ENCODE data around the gene TRH. TPM values are rescaled to one million over a fixed set of nuclear protein-coding genes. Genes with fewer than 3 reads are reported as not detected.

Gene TRH
- total RNA-seq, 1 donor from 2014 or later: not detected

DNA sequence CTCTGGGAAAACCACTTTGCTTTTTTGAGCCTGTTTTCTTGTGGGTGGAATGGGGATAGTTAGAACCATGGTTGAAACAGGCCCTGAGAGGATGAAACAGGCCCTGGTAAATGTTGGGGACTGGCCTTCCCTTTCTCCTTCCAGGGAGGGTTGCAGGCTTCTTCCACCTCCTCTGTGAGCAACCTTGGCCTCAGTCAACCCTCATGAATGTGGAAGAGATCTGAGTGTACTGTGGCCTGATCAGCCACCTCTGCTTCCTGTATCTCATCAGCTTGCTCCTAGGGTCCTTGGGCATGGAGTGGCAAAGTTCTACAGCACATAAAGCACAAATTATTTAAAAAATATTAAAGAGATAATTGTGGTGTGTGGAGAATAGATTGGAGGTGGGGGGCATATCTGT lies 17.6 kb upstream of the TRH start:
- no peak for DNase-seq
- intact Hi-C loops (cut with DNase I): no loop called here
- no peak for ATAC-seq (ENCODE audit: poor library complexity)

GRCh38 chr3:129958755-129959154 lies 15.8 kb upstream of the TRH start:
- intact Hi-C loops (cut with DNase I): no loop called here
- DNase-seq (no peak), ATAC-seq (ENCODE audit: poor library complexity) (no peak)

GRCh38 chr3:129961141-129961541 lies 13.4 kb upstream of the TRH start:
- ATAC-seq (ENCODE audit: poor library complexity) (no peak), DNase-seq (no peak)
- intact Hi-C loops (cut with DNase I): no loop called here

DNA sequence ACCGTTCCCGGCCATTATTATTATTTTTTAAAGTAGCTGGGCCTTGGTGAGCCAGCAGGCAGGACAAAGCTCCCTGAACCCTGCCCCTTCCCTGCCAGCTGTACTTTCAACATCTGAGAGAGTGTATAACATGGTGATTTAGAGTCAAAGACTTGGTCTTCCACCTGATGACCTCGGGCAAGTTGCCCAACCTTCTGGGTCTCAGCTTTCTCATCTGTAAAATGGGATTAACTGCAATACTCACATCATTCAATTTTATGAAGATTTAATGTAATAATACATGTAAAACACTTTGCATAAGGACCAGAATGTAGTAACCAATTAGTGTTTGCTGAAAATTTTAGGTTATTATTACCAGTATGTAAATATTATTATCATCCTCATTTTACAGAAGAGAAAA lies 11.9 kb upstream of the TRH start:
- intact Hi-C loops (cut with DNase I): no loop called here
- no peak for ATAC-seq (ENCODE audit: poor library complexity)

GRCh38 chr3:129965937-129966336 lies 8.6 kb upstream of the TRH start:
- intact Hi-C loops (cut with DNase I): no loop called here
- no peak for ATAC-seq (ENCODE audit: poor library complexity)
- no peak for DNase-seq

More for the DNA sequence above, 11.9 kb upstream of the TRH start:
- no peak for DNase-seq

- intact Hi-C loops (cut with DNase I): no loop called here
- ATAC-seq (ENCODE audit: poor library complexity) (no peak), DNase-seq (no peak)
Observed at GRCh38 chr3:129966876-129967275, 7.6 kb upstream of the TRH start.

DNA sequence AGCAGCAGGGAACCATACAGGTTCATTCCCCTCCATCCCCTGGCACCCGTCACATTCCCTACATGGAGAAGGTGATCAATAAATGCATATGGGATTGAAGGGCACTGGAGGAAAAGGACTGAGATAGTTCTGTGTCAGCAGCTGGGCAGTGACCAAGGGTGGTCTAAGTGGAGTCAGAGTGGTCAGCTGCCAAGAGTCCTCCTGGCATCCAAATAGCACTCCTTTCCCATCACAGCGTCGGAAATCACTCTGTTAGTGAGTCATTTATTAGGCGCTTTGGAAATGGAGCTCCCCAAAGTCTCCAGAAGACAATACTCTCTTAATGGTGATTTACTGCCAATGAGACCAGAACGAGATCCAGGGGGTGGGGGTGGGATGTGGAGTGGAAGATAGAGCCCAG lies 6.8 kb upstream of the TRH start:
- no peak for ATAC-seq (ENCODE audit: poor library complexity)

GRCh38 chr3:129971351-129972052 lies 3.0 kb upstream of the TRH start:
- DNase-seq (no peak), ATAC-seq (ENCODE audit: poor library complexity) (no peak)
- intact Hi-C loops (cut with DNase I): no loop called here

More for the DNA sequence above, 6.8 kb upstream of the TRH start:
- intact Hi-C loops (cut with DNase I): no loop called here
- no peak for DNase-seq

DNA sequence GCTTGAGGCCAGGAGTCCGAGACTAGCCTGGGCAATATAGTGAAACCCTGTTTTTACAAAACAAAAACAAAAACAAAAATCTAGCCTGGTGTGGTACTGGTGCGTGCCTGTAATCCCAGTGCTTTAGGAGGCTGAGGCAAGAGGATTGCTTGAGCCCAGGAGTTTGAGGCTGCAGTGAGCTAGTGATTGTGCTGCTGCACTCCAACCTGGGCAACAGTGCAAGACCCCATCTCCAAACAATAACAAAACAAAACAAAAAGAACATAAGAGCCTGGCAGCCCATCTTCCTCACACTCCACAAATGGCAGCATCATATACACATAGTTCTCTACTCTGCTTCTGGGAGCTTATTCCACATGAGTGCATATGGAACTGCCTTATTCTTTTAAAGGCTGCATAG lies 2.2 kb upstream of the TRH start:
- DNase-seq (no peak), ATAC-seq (ENCODE audit: poor library complexity) (no peak)
- intact Hi-C loops (cut with DNase I): no loop called here

DNA sequence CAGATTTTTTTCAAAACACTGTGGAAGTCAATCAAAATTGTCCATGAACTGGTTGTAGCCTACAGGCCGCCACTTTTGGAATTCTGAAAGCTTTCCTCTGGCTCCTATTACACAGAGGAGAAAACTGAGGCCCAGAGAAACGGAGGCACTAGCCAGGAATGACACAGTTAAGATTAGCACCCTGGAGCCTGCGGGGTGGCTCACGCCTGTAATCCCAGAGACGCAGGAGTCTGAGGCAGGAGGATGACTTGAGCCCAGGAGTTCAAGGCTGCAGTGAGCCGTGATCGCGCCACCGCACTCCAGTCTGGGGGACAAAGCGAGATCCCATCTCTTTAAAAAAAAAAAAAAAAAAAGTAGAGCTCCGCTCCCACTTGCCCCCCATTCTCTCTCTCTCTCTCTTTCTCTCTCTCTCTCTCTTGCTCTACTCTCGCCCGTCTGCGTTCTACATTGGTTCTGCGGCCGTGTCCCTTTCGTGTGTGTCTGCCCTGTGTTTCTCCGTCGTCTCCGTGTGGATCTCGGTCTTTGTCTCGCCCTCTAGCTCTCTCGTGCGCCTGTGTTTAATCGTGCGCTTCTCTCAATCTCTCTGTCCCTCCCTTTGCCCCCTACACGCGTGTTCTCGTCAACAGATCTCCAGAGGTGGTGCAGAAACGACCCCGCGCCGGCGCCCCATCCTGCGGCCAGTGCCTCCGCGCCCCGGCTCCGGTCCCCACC lies 512 bp upstream of the TRH start:
- ATAC-seq (ENCODE audit: poor library complexity) (no peak), DNase-seq (no peak)
- intact Hi-C loops (cut with DNase I): no loop called here

DNA sequence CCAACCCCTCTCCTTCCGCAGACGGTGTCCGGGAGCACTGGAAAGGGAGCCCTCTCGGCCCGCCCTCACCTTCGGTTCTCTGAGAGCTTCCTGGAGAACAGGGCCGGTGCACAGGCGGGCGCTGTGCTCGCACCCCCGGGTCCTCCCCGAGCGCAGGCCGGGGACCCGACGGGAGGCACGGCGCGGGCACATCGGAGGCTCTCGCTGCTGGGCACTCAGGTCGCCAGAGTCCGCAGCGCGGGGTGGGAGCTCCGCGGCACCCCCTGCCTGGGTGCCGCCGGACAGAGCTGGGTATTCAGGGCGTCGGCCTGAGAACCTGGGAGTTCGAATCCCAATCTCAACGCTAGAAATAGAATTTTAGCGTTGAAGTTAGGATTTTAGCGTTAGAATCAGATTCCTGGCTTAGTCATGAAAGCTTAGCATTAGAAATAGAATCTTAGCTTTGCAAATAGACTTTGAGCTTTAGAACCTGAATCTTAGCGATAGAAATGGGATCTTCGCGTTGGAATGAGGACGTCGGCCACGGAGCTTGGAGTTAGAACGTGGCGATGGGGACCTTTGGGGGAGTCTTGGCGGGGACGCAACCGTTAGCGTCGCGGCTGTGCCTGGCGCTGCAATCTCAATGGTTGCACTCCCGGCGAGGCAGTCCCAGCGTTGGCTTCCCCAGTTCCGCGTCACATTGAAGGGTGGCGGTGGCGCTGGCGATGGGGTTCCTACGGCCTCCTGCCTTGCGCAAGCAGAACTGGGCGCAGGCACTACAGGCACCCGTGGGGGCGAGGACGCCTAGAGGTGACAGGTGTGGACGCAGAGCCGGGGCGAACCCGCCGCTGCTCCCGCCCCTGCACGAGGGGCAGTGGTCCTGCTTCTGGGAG lies 549 bp downstream of the TRH start:
- ATAC-seq (ENCODE audit: poor library complexity) (peak; percentile 61), DNase-seq (peak; percentile 61)
- intact Hi-C loops (cut with DNase I): no loop called here

- DNase-seq (no peak), ATAC-seq (ENCODE audit: poor library complexity) (peak; percentile 23)
- intact Hi-C loops (cut with DNase I): no loop called here
Observed at GRCh38 chr3:129975705-129976048, 1.2 kb downstream of the TRH start.

GRCh38 chr3:129976286-129976685 lies 1.8 kb downstream of the TRH start:
- intact Hi-C loops (cut with DNase I): no loop called here
- DNase-seq: no peak
- ATAC-seq (ENCODE audit: poor library complexity): no peak

GRCh38 chr3:129978123-129978522 lies 3.6 kb downstream of the TRH start:
- DNase-seq (no peak), ATAC-seq (ENCODE audit: poor library complexity) (peak; percentile 50)

GRCh38 chr3:129979905-129980304 lies 5.4 kb downstream of the TRH start:
- intact Hi-C loops (cut with DNase I): no loop called here
- DNase-seq (no peak), ATAC-seq (ENCODE audit: poor library complexity) (no peak)

More at GRCh38 chr3:129978123-129978522, 3.6 kb downstream of the TRH start:
- intact Hi-C loops (cut with DNase I): no loop called here

- no peak for ATAC-seq (ENCODE audit: poor library complexity)
- no peak for DNase-seq
- intact Hi-C loops (cut with DNase I): no loop called here
Observed at GRCh38 chr3:129983561-129983960, 9.0 kb downstream of the TRH start.

- ATAC-seq (ENCODE audit: poor library complexity): no peak
- intact Hi-C loops (cut with DNase I): no loop called here
- no peak for DNase-seq
Observed at GRCh38 chr3:129984125-129984524, 9.6 kb downstream of the TRH start.

DNA sequence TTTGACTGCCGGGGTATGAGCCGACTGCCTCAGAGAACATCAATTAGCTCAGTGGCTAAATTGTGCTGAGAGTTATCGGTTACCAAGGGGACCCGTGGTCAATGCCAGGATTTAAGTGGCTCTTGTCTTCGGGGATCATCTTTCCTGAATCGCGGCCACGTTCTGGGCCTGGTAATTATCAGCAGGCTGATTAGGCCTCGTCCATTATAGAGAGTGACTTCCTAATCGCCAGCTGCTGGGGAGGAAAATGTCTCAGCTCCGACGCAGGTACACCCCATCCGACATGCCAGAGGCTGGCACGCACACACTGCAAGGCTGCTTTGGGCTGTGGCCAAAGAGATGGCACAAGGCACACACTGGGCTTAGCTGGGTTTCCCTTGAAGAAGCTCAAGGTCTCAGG lies 10.6 kb downstream of the TRH start:
- DNase-seq (peak; percentile 55), ATAC-seq (ENCODE audit: poor library complexity) (peak; percentile 93)

GRCh38 chr3:129988429-129988828 lies 13.9 kb downstream of the TRH start:
- no peak for ATAC-seq (ENCODE audit: poor library complexity)
- intact Hi-C loops (cut with DNase I): no loop called here
- DNase-seq: no peak

More for the DNA sequence above, 10.6 kb downstream of the TRH start:
- intact Hi-C loops (cut with DNase I): no loop called here

- DNase-seq (no peak), ATAC-seq (ENCODE audit: poor library complexity) (no peak)
- intact Hi-C loops (cut with DNase I): no loop called here
Observed at GRCh38 chr3:129989414-129989813, 14.9 kb downstream of the TRH start.

All from Right ventricle myocardium superior (tissue), 1 donor.